NCI-H187 treated with DMSO at 0.1 percent for 48 hours (cell line): ENCODE measurements around the gene TMEM205.
"Not testable (repeated sequence)": the region's sequence is repeated elsewhere in the genome, so short reads cannot be mapped to it uniquely, and the experiment has no call there.

Experiments
- DNase-seq: peaks from one replicate; lab custom pipeline; 2025; lab: John Stamatoyannopoulos, UW

The TMEM205 gene

GRCh38 chr19:11339254-11340098, 6.6 kb downstream of the TMEM205 start, which contains the start of gene RAB3D:
RAB3D (minus strand) TSS chr19:11339657; CDS start chr19:11337399, 2,258 bp downstream.
- DNase-seq, result peak; percentile 59

- DNase-seq, result no peak
Observed at GRCh38 chr19:11338569-11339253, 7.4 kb downstream of the TMEM205 start.

- no peak for DNase-seq
Observed at GRCh38 chr19:11338121-11338520, 7.9 kb downstream of the TMEM205 start.

GRCh38 chr19:11337080-11337479, 9.0 kb downstream of the TMEM205 start:
- no peak for DNase-seq

GRCh38 chr19:11335449-11336146, 10.5 kb downstream of the TMEM205 start:
- DNase-seq, result no peak

- not testable (repeated sequence) for DNase-seq
Observed at GRCh38 chr19:11333838-11334237, 12.2 kb downstream of the TMEM205 start.

GRCh38 chr19:11332822-11333221, 13.2 kb downstream of the TMEM205 start:
- DNase-seq, result no peak

GRCh38 chr19:11331502-11331901, 14.6 kb downstream of the TMEM205 start:
- no peak for DNase-seq

GRCh38 chr19:11330127-11330526, 15.9 kb downstream of the TMEM205 start:
- DNase-seq, result no peak

GRCh38 chr19:11325544-11325943, 20.5 kb downstream of the TMEM205 start:
- no peak for DNase-seq

GRCh38 chr19:11324748-11325389, 21.2 kb downstream of the TMEM205 start:
- no peak for DNase-seq

- DNase-seq, result no peak
Observed at GRCh38 chr19:11324079-11324661, 21.9 kb downstream of the TMEM205 start.

- no peak for DNase-seq
Observed at GRCh38 chr19:11323601-11324078, 22.4 kb downstream of the TMEM205 start.

- no peak for DNase-seq
Observed at GRCh38 chr19:11322269-11323024, 23.6 kb downstream of the TMEM205 start.

GRCh38 chr19:11321191-11322126, 24.6 kb downstream of the TMEM205 start:
- no peak for DNase-seq

GRCh38 chr19:11320278-11320995, 25.6 kb downstream of the TMEM205 start:
- DNase-seq, result not testable (repeated sequence)

- no peak for DNase-seq
Observed at GRCh38 chr19:11306337-11306736, 39.7 kb downstream of the TMEM205 start.

GRCh38 chr19:11304936-11305335, 41.1 kb downstream of the TMEM205 start:
- DNase-seq, result no peak

- no peak for DNase-seq
Observed at GRCh38 chr19:11300811-11301120, 45.3 kb downstream of the TMEM205 start.
